Stimulated activated CD8-positive, alpha-beta memory T cell treated with anti-CD3 and anti-CD28 coated beads, Interleukin-7, amount 100 ng/mL, for 4 hours (primary cell): ENCODE data around the gene SLC25A17.
"Not testable (repeated sequence)": the region's sequence is repeated elsewhere in the genome, so short reads cannot be mapped to it uniquely, and the experiment has no call there.

Experiments used
- DNase-seq, 2 donors: peaks; one replicate each; pipeline ENCODE4 v3.0.0-alpha.2; 2020; ENCODE audit warnings: low read depth in 2 of 2

Gene SLC25A17

GRCh38 chr22:40818747-40819598 lies at the start of gene SLC25A17:
Gene SLC25A17 (minus strand): TSS chr22:40819346. CDS start chr22:40819248, 98 bp downstream.
- DNase-seq, result peak; percentile 75 to 86

GRCh38 chr22:40868379-40868778 lies 49.2 kb upstream of the SLC25A17 start:
- DNase-seq, result not testable (repeated sequence)

- no peak for DNase-seq
Measured at GRCh38 chr22:40867109-40867508, 48.0 kb upstream of the SLC25A17 start.

- DNase-seq, result no peak
Measured at GRCh38 chr22:40862537-40862936, 43.4 kb upstream of the SLC25A17 start.

- no peak for DNase-seq
Measured at GRCh38 chr22:40862013-40862412, 42.9 kb upstream of the SLC25A17 start, which contains the start of gene DNAJB7. Gene DNAJB7 (minus strand): TSS chr22:40862113. CDS start chr22:40861994, 119 bp downstream.

GRCh38 chr22:40857309-40857855 lies 38.2 kb upstream of the SLC25A17 start:
- DNase-seq, result no peak

- peak; percentile 94 to 97 for DNase-seq
Measured at GRCh38 chr22:40856513-40857308, 37.6 kb upstream of the SLC25A17 start, which contains the start of the genes ST13 and XPNPEP3. Gene ST13 (minus strand): TSS chr22:40856639. CDS start chr22:40856540, 99 bp downstream. Gene XPNPEP3 (plus strand): TSS chr22:40857148. CDS start chr22:40857182, 34 bp downstream.

GRCh38 chr22:40855979-40856512 lies 36.9 kb upstream of the SLC25A17 start:
- DNase-seq, result no peak

- no peak for DNase-seq
Measured at GRCh38 chr22:40855071-40855978, 36.2 kb upstream of the SLC25A17 start.

- DNase-seq, result no peak
Measured at GRCh38 chr22:40853961-40854360, 34.8 kb upstream of the SLC25A17 start.

- no peak for DNase-seq
Measured at GRCh38 chr22:40853333-40853732, 34.2 kb upstream of the SLC25A17 start.

- not testable (repeated sequence) for DNase-seq
Measured at GRCh38 chr22:40845816-40846215, 26.7 kb upstream of the SLC25A17 start.

GRCh38 chr22:40844951-40845350 lies 25.8 kb upstream of the SLC25A17 start:
- no peak for DNase-seq

- DNase-seq, result no peak
Measured at GRCh38 chr22:40838486-40838885, 19.3 kb upstream of the SLC25A17 start.

- no peak for DNase-seq
Measured at GRCh38 chr22:40834619-40835018, 15.5 kb upstream of the SLC25A17 start.

- no peak for DNase-seq
Measured at GRCh38 chr22:40829131-40829530, 10.0 kb upstream of the SLC25A17 start.

- DNase-seq, result no peak
Measured at GRCh38 chr22:40826984-40827741, 8.0 kb upstream of the SLC25A17 start.

- not testable (repeated sequence) for DNase-seq
Measured at GRCh38 chr22:40826292-40826691, 7.1 kb upstream of the SLC25A17 start.

- no peak for DNase-seq
Measured at GRCh38 chr22:40823426-40823825, 4.3 kb upstream of the SLC25A17 start.

GRCh38 chr22:40819599-40820140 lies 524 bp upstream of the SLC25A17 start:
- no peak for DNase-seq
